ENCODE measurements around the gene LRSAM1.

The LRSAM1 gene

GRCh38 chr9:127534250-127534906, 83.1 kb downstream of the LRSAM1 start:
- DNase-seq (ENCODE audit: low spot score), result no peak

DNA sequence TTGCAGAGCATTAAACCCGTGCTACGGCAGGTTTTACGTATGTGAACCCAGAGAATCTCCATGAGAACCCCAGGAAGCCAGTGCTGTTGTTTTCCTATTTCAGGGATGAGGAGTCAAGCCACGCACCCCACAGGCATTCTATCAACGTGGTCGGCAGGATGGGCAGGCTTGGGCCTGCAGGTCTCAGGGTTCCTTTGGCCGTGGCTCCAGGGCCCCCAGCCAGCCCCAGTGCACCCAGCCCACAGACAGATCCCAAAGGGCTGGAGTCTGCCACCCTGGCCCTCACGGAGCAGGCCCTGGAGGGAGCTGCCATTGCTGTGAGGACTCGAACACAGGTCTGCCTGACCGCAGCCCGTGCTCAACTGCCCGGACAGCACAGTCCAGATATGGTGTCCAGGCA, 83.6 kb downstream of the LRSAM1 start:
- no peak for DNase-seq (ENCODE audit: low spot score)

DNA sequence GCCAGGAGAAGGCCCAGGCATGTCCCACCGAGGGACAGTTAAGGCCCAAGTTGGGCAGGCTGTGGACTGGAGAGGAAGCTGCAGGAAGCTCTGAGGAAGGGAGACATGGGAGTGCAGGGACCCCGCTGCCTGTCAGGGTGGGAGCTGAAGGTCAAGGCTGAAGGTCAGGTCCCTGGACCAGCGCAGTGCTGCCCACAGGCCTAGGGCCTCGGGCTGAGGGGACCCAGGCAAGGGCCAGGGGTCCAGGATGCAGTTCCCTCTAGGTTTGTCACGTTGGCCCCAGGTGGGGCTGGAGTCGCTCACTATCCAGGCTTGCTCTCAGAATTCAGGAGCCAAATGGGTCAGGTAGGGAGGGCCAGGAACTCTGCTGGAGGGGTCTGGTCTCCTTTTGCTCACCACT, 84.1 kb downstream of the LRSAM1 start:
- no peak for DNase-seq (ENCODE audit: low spot score)

DNA sequence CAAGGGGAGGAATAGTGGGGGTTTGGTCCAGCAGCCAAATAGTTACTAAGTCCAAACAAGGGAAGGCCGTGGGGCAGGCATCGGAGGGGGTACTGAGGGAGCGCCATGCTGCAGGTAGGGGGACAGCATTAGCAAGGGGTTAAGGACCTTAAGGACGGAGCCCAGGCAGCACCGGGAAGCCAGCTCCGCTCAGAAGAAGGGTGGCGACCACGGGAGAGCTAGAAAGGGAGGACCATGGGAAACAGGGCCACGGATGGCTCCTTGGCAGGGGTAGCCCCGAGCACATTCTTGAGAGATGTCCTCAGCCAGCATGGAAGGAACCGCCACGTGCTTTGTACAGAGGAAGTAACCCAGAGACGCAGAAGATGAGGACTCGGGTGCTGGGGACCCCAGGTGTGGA, 84.5 kb downstream of the LRSAM1 start:
- DNase-seq (ENCODE audit: low spot score), result no peak

DNA sequence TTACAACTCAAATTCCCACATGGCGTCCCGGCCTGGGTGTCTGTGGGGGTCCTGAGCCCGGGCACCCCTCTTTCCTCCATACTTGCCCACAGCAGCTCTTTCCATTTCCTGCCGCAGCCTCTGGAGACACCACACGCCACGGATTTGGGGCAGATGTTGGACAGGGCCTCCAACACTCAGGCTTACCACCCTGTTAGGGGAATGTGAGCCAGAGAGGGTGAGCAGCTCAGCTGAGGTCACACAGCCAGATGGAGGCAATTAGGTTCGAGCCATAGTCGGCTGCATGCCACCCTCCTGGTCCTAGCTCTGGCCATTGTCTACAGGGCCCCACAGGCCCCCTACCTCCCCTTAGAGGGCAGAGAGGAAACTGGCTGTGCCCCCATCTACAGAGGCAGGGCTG, 85.2 kb downstream of the LRSAM1 start:
- no peak for DNase-seq (ENCODE audit: low spot score)

DNA sequence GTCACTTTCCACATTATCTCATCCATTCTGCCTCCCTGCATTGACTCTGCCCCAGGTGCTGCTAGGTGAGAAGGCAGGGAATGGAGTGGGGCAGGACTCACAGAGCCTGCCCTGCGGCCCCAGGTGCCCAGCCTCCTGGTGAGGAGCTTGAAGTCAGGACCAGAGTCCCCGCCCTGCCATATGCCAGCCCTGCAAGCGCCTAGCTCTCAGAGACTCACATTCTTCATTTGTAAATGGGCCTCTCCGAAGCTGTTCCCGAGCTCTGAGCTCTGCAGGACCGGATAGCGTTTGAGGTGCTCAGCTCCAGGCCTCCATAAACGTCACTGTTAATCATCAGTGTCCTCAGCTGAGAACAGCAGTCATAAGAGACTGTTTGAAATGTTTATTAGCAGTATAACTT, 85.7 kb downstream of the LRSAM1 start:
- no peak for DNase-seq (ENCODE audit: low spot score)

- no peak for DNase-seq (ENCODE audit: low spot score)
Observed at GRCh38 chr9:127537792-127538191, 86.5 kb downstream of the LRSAM1 start.

GRCh38 chr9:127538849-127539258, 87.5 kb downstream of the LRSAM1 start:
- DNase-seq (ENCODE audit: low spot score), result no peak

DNA sequence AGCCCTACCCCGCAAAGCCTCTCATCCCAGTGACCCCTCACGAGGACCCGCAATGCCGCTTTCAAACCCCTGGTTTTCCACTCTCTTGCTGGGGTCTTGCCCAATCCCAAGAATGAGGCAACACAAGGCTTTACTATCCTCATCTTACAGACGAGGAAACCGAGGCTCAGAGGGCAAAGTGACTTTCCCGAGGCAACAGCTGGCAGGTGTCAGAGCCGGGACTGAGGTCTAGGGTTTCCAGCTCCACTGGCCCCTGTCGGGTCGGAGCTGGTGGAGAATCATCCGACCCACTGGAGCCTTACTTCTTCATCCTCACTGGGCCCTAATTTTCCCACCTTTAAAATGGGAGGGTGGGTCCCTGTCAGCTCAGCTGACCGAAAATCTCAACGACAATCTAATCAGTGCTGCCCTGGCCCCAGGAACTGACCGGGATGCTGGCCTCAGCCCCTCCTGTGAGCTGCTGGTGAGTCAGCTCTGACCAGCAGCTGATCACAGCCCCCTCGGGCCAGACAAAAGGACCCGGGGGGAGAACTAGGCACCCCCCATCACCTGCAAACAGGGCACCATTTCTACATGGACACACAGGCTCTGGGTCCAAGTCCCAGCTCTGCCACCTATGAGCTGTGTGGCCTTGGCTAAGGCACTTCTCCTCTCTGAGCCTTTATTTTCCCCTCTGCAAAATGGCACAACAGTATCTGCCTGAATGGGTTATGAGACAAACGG, 88.1 kb downstream of the LRSAM1 start:
- DNase-seq (ENCODE audit: low spot score), result no peak

GRCh38 chr9:127539982-127540663, 88.8 kb downstream of the LRSAM1 start:
- no peak for DNase-seq (ENCODE audit: low spot score)

DNA sequence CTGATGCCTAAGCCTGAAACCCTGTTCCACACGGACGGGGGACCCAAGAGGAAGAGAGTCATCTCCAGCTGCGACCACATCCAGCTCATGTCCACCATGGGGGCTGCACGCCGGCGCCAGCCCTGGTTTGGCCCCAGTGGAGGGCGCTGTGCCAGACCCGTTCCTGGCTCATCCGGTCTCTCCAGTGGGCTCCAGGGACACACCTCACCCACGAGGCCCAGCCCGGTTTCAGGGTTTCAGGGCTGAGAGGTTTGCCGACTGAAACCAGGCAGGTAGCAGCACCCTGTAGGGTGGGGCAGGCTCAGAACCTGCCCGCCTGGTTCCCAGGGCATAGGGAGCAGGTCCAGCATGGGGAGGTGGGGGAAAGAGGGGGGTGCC, 89.3 kb downstream of the LRSAM1 start:
- DNase-seq (ENCODE audit: low spot score), result no peak

DNA sequence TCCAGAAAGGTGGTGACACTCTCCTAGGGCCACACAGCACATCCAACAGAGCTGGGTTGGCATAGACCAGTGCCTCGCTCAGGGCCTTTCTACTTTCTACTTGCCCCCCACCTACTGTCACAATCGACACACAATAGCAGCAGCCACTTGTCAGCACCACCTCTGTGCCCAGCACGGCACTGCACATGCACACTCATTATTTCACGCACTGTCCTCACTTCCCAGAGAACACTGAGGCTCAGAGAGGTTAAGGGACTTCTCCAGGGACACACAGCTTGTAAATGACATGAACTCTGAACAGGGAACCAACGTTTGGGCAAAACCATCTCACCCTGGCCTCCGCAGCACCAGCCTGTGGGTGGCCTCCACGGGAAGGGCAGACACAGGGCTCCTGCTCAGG, 89.9 kb downstream of the LRSAM1 start:
- no peak for DNase-seq (ENCODE audit: low spot score)

GRCh38 chr9:127541865-127542264, 90.6 kb downstream of the LRSAM1 start:
- DNase-seq (ENCODE audit: low spot score), result no peak

DNA sequence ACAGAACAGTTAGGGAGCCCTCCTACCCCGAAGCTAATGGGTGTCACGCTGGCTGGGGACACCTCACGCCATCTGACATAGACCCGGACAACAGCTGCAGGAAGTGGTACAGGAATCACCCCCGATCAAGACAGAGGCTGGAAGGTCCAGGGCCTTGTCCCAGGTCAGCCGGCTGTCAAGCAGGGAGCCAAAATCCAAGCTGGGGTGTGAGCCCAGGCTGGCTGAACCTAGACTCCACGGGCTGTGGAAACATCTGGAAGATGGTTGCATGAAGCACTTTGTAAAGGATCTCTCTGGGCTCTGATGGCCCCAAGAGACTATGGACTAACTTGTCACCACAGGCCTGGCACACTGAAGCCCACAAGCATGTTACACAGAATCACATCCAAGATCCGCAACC, 91.9 kb downstream of the LRSAM1 start:
- no peak for DNase-seq (ENCODE audit: low spot score)

- DNase-seq (ENCODE audit: low spot score), result no peak
Observed at GRCh38 chr9:127543973-127544533, 92.7 kb downstream of the LRSAM1 start.

GRCh38 chr9:127545196-127546124, 94.2 kb downstream of the LRSAM1 start:
- no peak for DNase-seq (ENCODE audit: low spot score)

- no peak for DNase-seq (ENCODE audit: low spot score)
Observed at GRCh38 chr9:127546125-127546832, 95.0 kb downstream of the LRSAM1 start.

DNA sequence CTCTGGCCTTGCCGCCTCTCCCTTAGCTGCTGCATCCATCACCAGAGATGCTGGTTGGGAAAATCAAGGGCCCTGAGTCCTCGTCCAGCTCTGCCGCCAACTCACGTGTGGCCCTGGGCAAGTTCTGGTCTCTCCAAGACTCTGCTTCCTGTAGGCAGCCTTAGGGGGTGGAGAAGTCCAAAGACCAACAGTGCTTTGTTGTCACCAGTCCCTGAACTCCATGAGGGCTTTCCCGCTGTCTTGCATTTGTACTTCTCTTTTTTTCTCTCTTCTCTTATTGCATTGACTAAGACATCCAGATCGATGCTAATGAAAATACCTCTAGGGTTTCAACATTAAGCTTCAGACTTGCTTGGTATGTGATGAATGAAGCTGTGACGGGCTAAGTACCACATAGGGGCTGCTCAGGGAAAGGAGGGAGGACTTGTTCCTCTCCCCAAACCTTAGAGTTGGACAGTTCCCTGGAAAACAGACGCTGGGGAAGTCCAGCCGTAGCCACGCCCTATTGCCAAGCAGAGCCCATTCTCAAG, 97.1 kb downstream of the LRSAM1 start:
- DNase-seq (ENCODE audit: low spot score), result no peak

GRCh38 chr9:127549218-127549617, 97.9 kb downstream of the LRSAM1 start:
- no peak for DNase-seq (ENCODE audit: low spot score)

GRCh38 chr9:127549751-127550150, 98.4 kb downstream of the LRSAM1 start:
- DNase-seq (ENCODE audit: low spot score), result no peak

GRCh38 chr9:127550282-127550681, 99.0 kb downstream of the LRSAM1 start:
- DNase-seq (ENCODE audit: low spot score), result no peak

All from CD4-positive, alpha-beta T cell treated with Interleukin-15 for 4 hours (primary cell).